Measurements from ENCODE around the gene ANXA11.

Gene ANXA11

GRCh38 chr10:80186364-80187012 is 18.8 kb downstream of the ANXA11 start:
- Histone ChIP-seq H3K27me3 (no peaks in the 10 kb centered on the region), H3K27ac (peak overlapping the region; percentile 91), H3K36me3 (peaks cover 13% of the 10 kb centered on the region), H3K4me1 (ENCODE audit: control insufficient read depth in 1 of 2, insufficient read depth in 1 of 2, low read depth in 1 of 2, low read length in 1 of 2) (peaks cover 91 to 99% of the 10 kb centered on the region in 2 experiments), H3K9me3 (no peaks in the 10 kb centered on the region), H3K4me3 (ENCODE audit: low read depth in 1 of 2, low read length in 1 of 2) (peak overlapping the region; percentile 48 to 59)
- TF ChIP-seq, protein P1, sequence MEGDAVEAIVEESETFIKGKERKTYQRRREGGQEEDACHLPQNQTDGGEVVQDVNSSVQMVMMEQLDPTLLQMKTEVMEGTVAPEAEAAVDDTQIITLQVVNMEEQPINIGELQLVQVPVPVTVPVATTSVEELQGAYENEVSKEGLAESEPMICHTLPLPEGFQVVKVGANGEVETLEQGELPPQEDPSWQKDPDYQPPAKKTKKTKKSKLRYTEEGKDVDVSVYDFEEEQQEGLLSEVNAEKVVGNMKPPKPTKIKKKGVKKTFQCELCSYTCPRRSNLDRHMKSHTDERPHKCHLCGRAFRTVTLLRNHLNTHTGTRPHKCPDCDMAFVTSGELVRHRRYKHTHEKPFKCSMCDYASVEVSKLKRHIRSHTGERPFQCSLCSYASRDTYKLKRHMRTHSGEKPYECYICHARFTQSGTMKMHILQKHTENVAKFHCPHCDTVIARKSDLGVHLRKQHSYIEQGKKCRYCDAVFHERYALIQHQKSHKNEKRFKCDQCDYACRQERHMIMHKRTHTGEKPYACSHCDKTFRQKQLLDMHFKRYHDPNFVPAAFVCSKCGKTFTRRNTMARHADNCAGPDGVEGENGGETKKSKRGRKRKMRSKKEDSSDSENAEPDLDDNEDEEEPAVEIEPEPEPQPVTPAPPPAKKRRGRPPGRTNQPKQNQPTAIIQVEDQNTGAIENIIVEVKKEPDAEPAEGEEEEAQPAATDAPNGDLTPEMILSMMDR (IDR thresholded peaks at IDR 0.05) = no peak

- Histone ChIP-seq H3K9me3 (no peaks in the 10 kb centered on the region), H3K4me3 (ENCODE audit: low read depth in 1 of 2, low read length in 1 of 2) (peak overlapping the region in 1 of 2 experiments; percentile 59), H3K36me3 (peaks cover 18% of the 10 kb centered on the region), H3K27ac (peak overlapping the region; percentile 91), H3K4me1 (ENCODE audit: control insufficient read depth in 1 of 2, insufficient read depth in 1 of 2, low read depth in 1 of 2, low read length in 1 of 2) (peaks cover 83 to 94% of the 10 kb centered on the region in 2 experiments), H3K27me3 (no peaks in the 10 kb centered on the region)
- TF ChIP-seq, protein P1 (IDR thresholded peaks at IDR 0.05) = no peak
These were observed 19.6 kb downstream of the ANXA11 start for GRCh38 chr10:80185578-80186299.

- peaks cover 32% of the 10 kb centered on the region for H3K36me3 ChIP-seq
- no peak overlapping the region for H3K4me3 ChIP-seq (ENCODE audit: low read depth in 1 of 2, low read length in 1 of 2)
- peak overlapping the region; percentile 91 for H3K27ac ChIP-seq
- no peaks in the 10 kb centered on the region for H3K9me3 ChIP-seq
- H3K4me1 ChIP-seq (ENCODE audit: control insufficient read depth in 1 of 2, insufficient read depth in 1 of 2, low read depth in 1 of 2, low read length in 1 of 2) = peaks cover 69 to 80% of the 10 kb centered on the region in 2 experiments
- TF ChIP-seq, protein P1 (IDR thresholded peaks at IDR 0.05) = no peak
- no peaks in the 10 kb centered on the region for H3K27me3 ChIP-seq
These were observed 21.0 kb downstream of the ANXA11 start for GRCh38 chr10:80184291-80184690.

GRCh38 chr10:80183436-80183835 is 21.9 kb downstream of the ANXA11 start:
- peaks cover 60 to 77% of the 10 kb centered on the region in 2 experiments for H3K4me1 ChIP-seq (ENCODE audit: control insufficient read depth in 1 of 2, insufficient read depth in 1 of 2, low read depth in 1 of 2, low read length in 1 of 2)
- H3K9me3 ChIP-seq = no peaks in the 10 kb centered on the region
- peak overlapping the region; percentile 91 for H3K27ac ChIP-seq
- peaks cover 38% of the 10 kb centered on the region for H3K36me3 ChIP-seq
- TF ChIP-seq, protein P1 (IDR thresholded peaks at IDR 0.05) = no peak
- H3K27me3 ChIP-seq = no peaks in the 10 kb centered on the region
- no peak overlapping the region for H3K4me3 ChIP-seq (ENCODE audit: low read depth in 1 of 2, low read length in 1 of 2)

DNA sequence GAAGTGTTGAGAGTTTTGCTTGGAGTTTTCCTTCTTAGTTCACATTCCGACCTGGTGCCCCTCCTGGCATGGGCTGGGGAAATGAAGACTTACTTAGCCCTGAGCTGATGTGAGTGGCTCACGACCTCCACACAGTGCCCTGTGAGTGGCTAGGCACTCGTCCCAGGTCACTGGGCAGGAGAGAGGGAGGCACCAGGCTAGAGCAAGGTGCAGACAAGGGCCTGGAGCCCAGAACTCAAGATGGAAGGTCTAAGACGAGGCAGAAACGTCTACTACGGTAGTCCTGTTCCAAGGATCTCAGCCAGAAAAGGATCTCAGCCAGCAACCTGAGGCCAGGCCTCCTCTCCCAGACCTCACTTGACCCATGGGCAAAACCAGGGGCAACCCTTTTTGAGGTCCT is 22.4 kb downstream of the ANXA11 start:
- peak overlapping the region; percentile 91 for H3K27ac ChIP-seq
- peaks cover 56 to 77% of the 10 kb centered on the region in 2 experiments for H3K4me1 ChIP-seq (ENCODE audit: control insufficient read depth in 1 of 2, insufficient read depth in 1 of 2, low read depth in 1 of 2, low read length in 1 of 2)
- H3K9me3 ChIP-seq = no peaks in the 10 kb centered on the region
- TF ChIP-seq, protein P1 (IDR thresholded peaks at IDR 0.05) = no peak
- no peaks in the 10 kb centered on the region for H3K27me3 ChIP-seq
- H3K36me3 ChIP-seq = peaks cover 38% of the 10 kb centered on the region
- H3K4me3 ChIP-seq (ENCODE audit: low read depth in 1 of 2, low read length in 1 of 2) = no peak overlapping the region
